Cardiac fibroblast (primary cell): ENCODE measurements around the gene TRIM31.
A peak's percentile ranks its signal among the peaks of the same experiment; 100 is the strongest.

Experiments
- DNase-seq, 2 donors: peaks; one replicate each; pipeline versions ENCODE4 v3.0.0 to v3.0.0-alpha.2; 2010; ENCODE audit warnings: low read depth in 2 of 2
- H3K4me3 ChIP-seq, 2 donors: replicated peaks in 1 of 2; 1 replicate in 1 of 2; 2 replicates in 1 of 2; pipeline ENCODE4 v1.5.1; 2011; ENCODE audit warnings: low read depth in 2 of 2, low read length in 2 of 2, mild to moderate bottlenecking in 2 of 2, moderate library complexity in 1 of 2
- TF ChIP-seq, protein P1 (sequence below): IDR thresholded peaks from one replicate; pipeline ENCODE4 v1.5.1; 2011; ENCODE audit warnings: low read depth, mild to moderate bottlenecking, low read length, inconsistent platforms

Gene TRIM31

DNA sequence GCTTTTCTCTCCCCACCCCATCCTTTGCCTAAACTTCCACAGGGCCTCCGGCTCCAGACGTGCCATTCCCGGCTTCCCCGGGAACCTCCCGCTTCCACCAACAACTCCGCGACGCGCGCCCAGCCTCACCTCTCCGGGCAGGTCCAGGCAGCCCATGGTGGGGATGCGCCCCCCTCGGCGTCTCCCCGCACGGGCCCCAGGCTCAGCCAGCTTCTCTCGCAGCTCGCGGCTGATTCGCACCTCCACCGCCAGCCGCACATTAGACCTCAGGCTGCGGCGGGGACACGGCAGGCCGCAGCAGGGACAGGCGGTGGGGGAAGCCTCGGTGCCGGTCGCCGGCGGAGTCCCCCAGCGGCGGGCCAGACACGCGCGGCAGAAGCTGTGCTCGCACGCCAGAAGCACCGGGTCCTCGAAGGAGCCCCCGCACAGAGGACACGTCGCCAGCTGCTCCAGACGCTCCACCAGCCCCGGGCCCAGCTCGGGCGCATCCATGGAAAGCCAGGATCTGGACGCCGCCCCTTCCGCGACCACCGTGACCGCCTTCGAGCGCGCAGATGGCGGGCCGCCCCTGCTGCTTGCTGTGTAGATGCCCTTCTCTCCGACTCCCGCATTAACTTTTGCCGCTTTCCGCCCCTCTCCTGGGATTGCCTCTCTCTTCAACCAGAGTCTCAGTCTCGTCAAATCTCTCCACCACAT, 37.6 kb downstream of the TRIM31 start, which contains the start of gene RNF39:
Gene RNF39, minus strand, starts transcription at position 676 of the 696 bp plus-strand sequence. Its CDS starts 184 bp downstream, at position 492.
- TF ChIP-seq, protein P1, sequence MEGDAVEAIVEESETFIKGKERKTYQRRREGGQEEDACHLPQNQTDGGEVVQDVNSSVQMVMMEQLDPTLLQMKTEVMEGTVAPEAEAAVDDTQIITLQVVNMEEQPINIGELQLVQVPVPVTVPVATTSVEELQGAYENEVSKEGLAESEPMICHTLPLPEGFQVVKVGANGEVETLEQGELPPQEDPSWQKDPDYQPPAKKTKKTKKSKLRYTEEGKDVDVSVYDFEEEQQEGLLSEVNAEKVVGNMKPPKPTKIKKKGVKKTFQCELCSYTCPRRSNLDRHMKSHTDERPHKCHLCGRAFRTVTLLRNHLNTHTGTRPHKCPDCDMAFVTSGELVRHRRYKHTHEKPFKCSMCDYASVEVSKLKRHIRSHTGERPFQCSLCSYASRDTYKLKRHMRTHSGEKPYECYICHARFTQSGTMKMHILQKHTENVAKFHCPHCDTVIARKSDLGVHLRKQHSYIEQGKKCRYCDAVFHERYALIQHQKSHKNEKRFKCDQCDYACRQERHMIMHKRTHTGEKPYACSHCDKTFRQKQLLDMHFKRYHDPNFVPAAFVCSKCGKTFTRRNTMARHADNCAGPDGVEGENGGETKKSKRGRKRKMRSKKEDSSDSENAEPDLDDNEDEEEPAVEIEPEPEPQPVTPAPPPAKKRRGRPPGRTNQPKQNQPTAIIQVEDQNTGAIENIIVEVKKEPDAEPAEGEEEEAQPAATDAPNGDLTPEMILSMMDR: no peak
- H3K4me3 ChIP-seq: peak within 1 kb of the TSS in 1 of 2 donors; percentile 8

DNA sequence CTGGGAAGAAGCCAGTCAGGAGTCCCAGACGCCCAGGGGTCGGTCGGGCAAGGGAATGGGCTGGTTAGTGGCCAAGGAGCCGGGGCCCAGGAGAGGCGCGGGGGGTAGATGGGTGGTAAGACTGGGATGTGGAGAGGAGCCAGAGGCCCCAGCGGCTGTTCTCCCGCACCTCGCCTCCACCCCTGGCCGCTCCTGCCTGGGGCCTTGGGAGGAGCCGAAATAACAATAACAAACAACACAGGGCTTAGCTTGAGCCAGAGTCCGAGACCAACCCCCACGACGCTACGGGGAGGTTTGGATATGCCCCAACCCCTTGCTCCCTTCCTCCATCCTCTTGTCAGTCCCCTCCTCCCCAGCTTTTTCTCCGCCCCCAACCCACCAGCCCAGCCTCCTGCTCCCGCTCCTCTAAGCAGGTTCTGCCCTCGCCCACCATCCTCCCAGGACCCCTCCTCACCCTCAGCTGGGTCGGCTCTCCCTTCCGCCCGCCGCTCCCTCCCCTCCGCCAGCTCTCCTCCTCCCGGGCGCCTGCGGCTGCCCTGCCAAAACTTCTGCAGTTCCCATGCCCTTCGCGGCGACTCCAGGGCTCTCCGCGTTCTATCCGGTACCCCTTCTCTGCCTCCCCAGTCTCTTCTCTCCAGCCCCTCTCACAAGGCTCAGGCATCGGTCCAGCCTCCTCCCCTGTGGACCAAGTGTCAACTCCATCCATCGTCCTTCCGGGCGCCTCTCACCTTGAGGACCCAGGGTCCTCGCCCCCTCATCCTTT, 38.4 kb downstream of the TRIM31 start:
- TF ChIP-seq, protein P1: no peak
- no peak for DNase-seq
- H3K4me3 ChIP-seq: peak overlapping the region in 1 of 2 donors; percentile 8

More for the DNA sequence above, 37.6 kb downstream of the TRIM31 start, which contains the start of gene RNF39:
- no peak for DNase-seq

DNA sequence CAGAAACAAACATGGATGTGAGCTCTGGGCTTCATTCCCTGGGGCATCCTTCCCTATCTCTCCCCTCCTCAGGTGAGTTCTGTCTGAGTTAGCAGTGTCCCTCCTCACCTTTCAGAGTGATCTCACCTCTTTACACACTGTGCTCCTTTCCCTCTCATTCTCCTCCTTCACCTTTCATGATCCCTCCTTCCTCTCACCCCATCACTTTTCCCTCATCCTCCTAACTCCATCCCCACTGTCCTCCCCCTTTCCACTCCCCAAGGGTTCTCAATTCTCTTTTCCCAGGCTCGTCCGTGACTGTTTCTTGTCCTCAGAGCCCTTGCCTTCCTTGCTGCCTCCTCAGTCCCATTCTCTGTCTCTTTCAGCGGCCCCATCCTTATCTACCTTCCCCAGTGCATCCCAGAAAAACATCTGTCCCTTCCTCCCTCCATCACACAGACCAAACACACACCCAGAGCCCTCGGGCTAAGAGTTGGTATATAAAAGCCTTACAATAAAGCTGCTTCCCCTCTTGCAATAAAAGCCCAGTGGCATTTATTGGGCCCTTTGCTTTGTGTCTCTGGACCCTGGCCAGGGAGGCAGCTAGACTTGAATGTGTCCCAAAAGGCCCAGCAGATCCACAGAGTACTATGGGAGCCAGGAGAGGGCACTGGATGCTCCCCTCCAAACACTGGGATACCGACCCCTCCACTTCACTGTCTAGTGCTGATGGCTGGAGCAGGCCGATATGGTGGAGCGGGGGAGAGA, 39.2 kb downstream of the TRIM31 start:
- TF ChIP-seq, protein P1: no peak
- H3K4me3 ChIP-seq: no peak overlapping the region
- no peak for DNase-seq

DNA sequence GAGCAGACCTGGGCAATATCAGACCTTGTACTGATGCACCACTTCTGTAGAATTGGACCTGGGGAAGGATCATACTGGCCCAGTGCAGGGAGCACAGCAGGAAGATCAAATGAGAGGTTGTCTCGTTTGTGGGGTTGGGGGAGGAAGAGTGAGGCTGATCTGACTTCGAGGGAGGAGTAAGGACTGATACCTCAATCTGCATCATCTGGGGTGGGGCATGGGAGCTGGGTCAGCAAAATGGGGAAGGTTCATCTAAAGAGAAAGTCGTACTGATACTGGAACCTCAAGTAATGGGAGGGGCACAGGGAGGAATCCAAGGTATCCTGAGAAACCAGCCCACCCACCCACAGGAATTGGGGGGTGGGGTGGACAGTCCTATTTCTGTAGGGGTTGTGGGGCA, 41.0 kb downstream of the TRIM31 start:
- no peak for DNase-seq
- TF ChIP-seq, protein P1: no peak
- H3K4me3 ChIP-seq: no peak overlapping the region

DNA sequence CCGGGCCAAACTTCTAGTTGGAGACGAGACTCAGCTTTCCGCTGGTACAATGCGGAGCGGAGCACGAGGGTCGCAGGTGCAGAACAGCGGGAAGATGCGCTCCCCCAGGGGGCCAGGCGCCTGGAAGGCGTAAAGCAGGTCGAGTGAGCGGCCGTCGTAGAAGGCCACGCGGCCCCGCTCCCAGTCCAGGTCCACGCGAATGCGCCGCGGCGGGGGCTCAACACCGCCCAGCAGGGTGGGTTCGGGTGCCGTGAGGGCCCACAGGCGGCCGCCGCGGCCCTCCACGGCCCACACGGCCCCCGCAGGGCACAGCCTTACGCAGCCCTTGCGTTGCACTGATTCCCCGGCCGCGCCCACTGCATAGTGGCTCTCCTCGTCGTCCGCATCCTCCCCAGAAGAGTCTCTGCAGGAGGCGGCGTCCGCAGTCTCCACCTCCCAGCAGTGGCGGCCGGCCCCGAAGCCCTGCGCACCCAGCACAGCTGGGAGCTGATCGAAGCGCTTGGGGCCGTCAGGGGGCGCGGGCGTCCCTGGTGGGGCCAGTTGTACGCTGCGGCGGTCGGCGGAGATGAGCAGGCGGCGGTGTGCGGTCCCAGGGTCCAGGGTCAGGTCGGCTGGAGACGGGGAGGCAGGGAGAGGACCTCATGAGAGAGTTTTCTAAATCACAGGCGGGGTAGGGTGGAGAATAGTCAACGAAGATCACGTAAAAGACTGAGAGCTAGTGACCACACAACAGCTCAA, 41.6 kb downstream of the TRIM31 start:
- TF ChIP-seq, protein P1: no peak
- DNase-seq: peak; percentile 48
- H3K4me3 ChIP-seq: peak overlapping the region; percentile 6 to 33

DNA sequence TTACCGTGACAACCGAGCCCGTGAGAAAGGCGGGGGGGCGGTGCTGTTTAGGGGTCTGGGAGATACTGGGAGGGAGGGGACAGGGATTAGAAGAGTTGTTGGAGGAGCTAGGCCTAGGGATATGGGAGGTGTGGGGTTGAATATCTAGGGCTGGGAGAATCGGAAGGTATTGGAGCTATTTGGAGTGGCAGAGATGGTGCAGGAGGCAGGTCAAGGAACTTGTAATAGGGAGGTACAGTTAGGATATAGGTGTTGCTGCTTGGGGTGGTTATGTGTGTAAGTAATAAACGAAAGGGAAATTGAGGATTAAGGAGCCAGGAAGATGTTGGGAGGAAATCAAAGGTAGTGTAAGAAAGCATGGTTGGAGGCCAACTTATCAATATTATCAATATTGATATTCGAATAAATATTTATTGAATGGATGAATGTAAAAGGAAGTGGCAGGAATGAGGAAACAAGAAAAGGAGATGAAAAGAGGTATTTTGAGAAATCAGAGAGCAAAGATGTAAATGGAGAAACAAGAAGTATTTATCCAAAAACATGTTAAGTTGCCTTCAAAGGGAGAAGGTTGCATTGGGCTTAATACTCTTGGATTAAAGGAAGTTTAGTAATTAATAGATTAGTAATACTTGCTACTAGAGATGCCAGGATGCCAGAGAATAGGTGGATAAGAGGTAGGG, 45.3 kb downstream of the TRIM31 start:
- DNase-seq: no peak
- TF ChIP-seq, protein P1: no peak
- H3K4me3 ChIP-seq: peak overlapping the region; percentile 62 to 69
